HEK293T (cell line): ENCODE measurements around the gene DDX21.
"Not testable (repeated sequence)": the region's sequence is repeated elsewhere in the genome, so short reads cannot be mapped to it uniquely, and the experiment has no call there.

ENCODE experiments used
- CTCF ChIA-PET: fragments of 350-600 bp; formaldehyde crosslinking; extraction: SDS; loops from one replicate; lab custom pipeline; 2021; ENCODE audit warnings: antibody characterized with exemption, inconsistent platforms; lab: Yijun Ruan, JAX
- POLR2A ChIA-PET: fragments of 350-600 bp; formaldehyde crosslinking; extraction: SDS; loops from one replicate; lab custom pipeline; 2020; ENCODE audit warnings: antibody characterized with exemption, inconsistent platforms; lab: Yijun Ruan, JAX
- DNase-seq: peaks from one replicate; pipeline ENCODE4 v3.0.0; 2012; ENCODE audit warnings: mixed read lengths; ENCODE audit errors: extremely low spot score
- ARNT ChIP-seq: fragments of 450-650 bp; IDR thresholded peaks from 2 replicates; pipeline ENCODE4 v1.6.1; 2017; ENCODE audit warnings: mild to moderate bottlenecking
- BHLHE40 ChIP-seq: fragments of 450-650 bp; IDR thresholded peaks from 2 replicates; pipeline ENCODE4 v1.6.1; 2016; ENCODE audit warnings: mild to moderate bottlenecking, moderate library complexity, borderline replicate concordance
- CTBP1 ChIP-seq: fragments of 450-650 bp; IDR thresholded peaks from 2 replicates; pipeline ENCODE4 v1.6.1; 2016; ENCODE audit warnings: borderline replicate concordance
- ELF4 ChIP-seq: fragments of 450-650 bp; IDR thresholded peaks from 2 replicates; pipeline ENCODE4 v1.6.1; 2017; ENCODE audit warnings: antibody characterized with exemption
- FOXA1 ChIP-seq: fragments of 450-650 bp; IDR thresholded peaks from 2 replicates; pipeline ENCODE4 v1.6.1; 2016; ENCODE audit warnings: mild to moderate bottlenecking
- FOXK2 ChIP-seq: fragments of 450-650 bp; IDR thresholded peaks from 2 replicates; pipeline ENCODE4 v1.6.1; 2016; ENCODE audit warnings: mild to moderate bottlenecking
- FOXM1 ChIP-seq: fragments of 450-650 bp; IDR thresholded peaks from 2 replicates; pipeline ENCODE4 v1.6.1; 2017; ENCODE audit warnings: mild to moderate bottlenecking, borderline replicate concordance
- HDGF ChIP-seq: fragments of 450-650 bp; IDR thresholded peaks from 2 replicates; pipeline ENCODE4 v1.6.1; 2017; ENCODE audit warnings: antibody characterized with exemption, borderline replicate concordance
- L3MBTL2 ChIP-seq: fragments of 450-650 bp; conservative IDR thresholded peaks from 2 replicates; pipeline ENCODE4 v1.6.1; 2016; ENCODE audit warnings: mild to moderate bottlenecking
- LEF1 ChIP-seq: fragments of 450-650 bp; IDR thresholded peaks from 2 replicates; pipeline ENCODE4 v1.6.1; 2017; ENCODE audit warnings: mild to moderate bottlenecking, borderline replicate concordance
- NFRKB ChIP-seq: fragments of 450-650 bp; IDR thresholded peaks from 2 replicates; pipeline ENCODE4 v1.6.1; 2016; ENCODE audit warnings: mild to moderate bottlenecking, moderate library complexity
- PKNOX1 ChIP-seq: fragments of 450-650 bp; IDR thresholded peaks from 2 replicates; pipeline ENCODE4 v1.6.1; 2016
- SP1 ChIP-seq: fragments of 450-650 bp; IDR thresholded peaks from 2 replicates; pipeline ENCODE4 v1.6.1; 2017
- SUZ12 ChIP-seq: fragments of 450-650 bp; IDR thresholded peaks from 2 replicates; pipeline ENCODE4 v1.6.1; 2016; ENCODE audit warnings: mild to moderate bottlenecking
- TARDBP ChIP-seq: fragments of 450-650 bp; IDR thresholded peaks from 2 replicates; pipeline ENCODE4 v1.6.1; 2016
- ZNF384 ChIP-seq: fragments of 450-650 bp; IDR thresholded peaks from 2 replicates; pipeline ENCODE4 v1.6.1; 2016

Gene DDX21

GRCh38 chr10:68955832-68956532 lies at the start of gene DDX21:
Gene DDX21 (plus strand): TSS chr10:68956170. CDS start chr10:68956226, 56 bp downstream.
- POLR2A ChIA-PET: interaction anchor here (0.5 to 2.0 kb wide), 18 partner anchors 10 to 262 kb away, joined by 3 to 12 read pairs (median 4); partner anchors contain the start of gene DDX50
- peak; percentile 88 for DNase-seq
- TF ChIP-seq TARDBP (0 out of 2 replicates have a peak, but pooled peaks have one; percentile 2), L3MBTL2 (peak; percentile 92), FOXK2 (0 out of 2 replicates have a peak, but pooled peaks have one; percentile 36), ZNF384 (no peak), CTBP1 (no peak), ELF4 (peak; percentile 97)
- CTCF ChIA-PET: interaction anchor here (0.7 to 1.1 kb wide), 3 partner anchors 12 to 23 kb away, joined by 4 read pairs; no protein-coding TSS in a partner anchor

DNA sequence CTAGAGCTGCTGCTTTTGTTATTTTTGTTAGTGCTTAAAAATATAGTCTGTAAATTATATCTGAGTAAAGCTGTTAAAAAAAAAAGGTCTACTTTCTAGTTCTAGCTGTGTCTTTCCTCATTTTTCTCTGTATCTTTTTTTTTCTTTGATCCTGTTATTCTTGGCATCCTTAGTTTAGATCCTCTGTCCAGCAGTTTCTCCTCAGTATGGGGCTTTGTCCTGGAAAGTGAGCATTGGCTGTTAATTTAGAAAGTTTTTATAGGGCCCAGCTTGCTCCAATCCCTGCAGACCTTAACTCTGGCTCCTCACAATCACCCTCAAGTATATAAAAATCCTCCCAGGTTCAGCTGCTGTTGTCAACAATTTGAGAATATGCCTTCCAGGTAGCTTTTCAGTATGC lies 31.4 kb upstream of the DDX21 start:
- CTCF ChIA-PET: interaction anchor here (0.6 to 0.9 kb wide), 2 partner anchors 10 to 18 kb away, joined by 3 to 4 read pairs; no protein-coding TSS in a partner anchor
- DNase-seq: no peak
- POLR2A ChIA-PET: no interaction called here
- no peak for TF ChIP-seq CTBP1
- TF ChIP-seq PKNOX1: no peak
- TF ChIP-seq L3MBTL2: no peak
- TF ChIP-seq SP1: no peak
- no peak for TF ChIP-seq FOXK2
- TF ChIP-seq FOXA1: no peak
- TF ChIP-seq ZNF384: no peak
- no peak for TF ChIP-seq TARDBP
- no peak for TF ChIP-seq NFRKB
- TF ChIP-seq HDGF: no peak
- TF ChIP-seq ARNT: no peak
- TF ChIP-seq SUZ12: no peak
- no peak for TF ChIP-seq BHLHE40
- TF ChIP-seq FOXM1: no peak
- no peak for TF ChIP-seq ELF4
- TF ChIP-seq LEF1: no peak

- ChIA-PET CTCF (no interaction called here), POLR2A (interaction anchor here (1.3 kb wide), 1 partner anchor 30 kb away, joined by 4 read pairs; the partner anchor contains the start of gene DDX21)
- no peak for DNase-seq
- no peak for TF ChIP-seq PKNOX1
- no peak for TF ChIP-seq ARNT
- TF ChIP-seq NFRKB: no peak
- TF ChIP-seq L3MBTL2: no peak
Measured at GRCh38 chr10:68925489-68925888, 30.5 kb upstream of the DDX21 start.

DNA sequence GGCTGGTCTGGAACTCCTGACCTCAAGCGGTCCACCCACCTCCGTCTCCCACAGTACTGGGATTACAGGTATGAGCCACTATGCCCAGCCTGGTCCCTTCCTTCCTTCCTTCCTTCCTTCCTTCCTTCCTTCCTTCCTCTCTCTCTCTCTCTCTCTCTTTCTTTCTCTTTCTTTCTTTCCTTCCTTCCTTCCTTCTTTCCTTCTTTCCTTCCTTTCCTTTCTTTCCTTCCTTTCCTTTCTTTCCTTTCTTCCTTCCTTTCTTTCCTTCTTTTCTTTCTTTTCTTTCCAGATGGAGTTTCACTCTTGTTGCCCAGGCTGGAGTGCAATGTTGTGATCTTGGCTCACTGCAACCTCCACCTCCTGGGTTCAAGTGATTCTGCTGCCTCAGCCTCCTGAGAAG lies 26.8 kb upstream of the DDX21 start:
- DNase-seq, POLR2A ChIA-PET, CTCF ChIA-PET: not testable (repeated sequence)

DNA sequence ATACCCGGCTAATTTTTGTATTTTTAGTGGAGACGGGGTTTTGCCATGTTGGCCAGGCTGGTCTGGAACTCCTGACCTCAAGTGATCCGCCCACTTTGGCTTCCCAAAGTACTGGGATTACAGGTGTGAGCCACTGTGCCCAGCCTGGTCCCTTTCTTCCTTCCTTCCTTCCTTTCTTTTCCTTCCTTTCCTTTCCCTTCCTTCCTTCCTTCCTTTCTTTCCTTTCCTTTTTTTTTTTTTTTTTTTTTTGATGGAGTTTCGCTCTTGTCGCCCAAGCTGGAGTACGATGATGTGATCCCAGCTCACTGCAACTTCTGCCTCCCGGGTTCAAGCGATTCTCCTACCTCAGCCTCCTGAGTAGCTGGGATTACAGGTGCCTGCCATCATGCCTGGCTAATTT lies 26.1 kb upstream of the DDX21 start:
- DNase-seq, CTCF ChIA-PET, POLR2A ChIA-PET: not testable (repeated sequence)

- DNase-seq, POLR2A ChIA-PET, CTCF ChIA-PET: not testable (repeated sequence)
Measured at GRCh38 chr10:68932860-68933259, 23.1 kb upstream of the DDX21 start.

GRCh38 chr10:68934994-68935393 lies 21.0 kb upstream of the DDX21 start:
- ChIA-PET CTCF (interaction anchor here (0.7 kb wide), 1 partner anchor 11 kb away, joined by 3 read pairs; no protein-coding TSS in a partner anchor), POLR2A (no interaction called here)
- no peak for DNase-seq
- TF ChIP-seq ELF4 (no peak), FOXM1 (no peak), FOXK2 (no peak)

DNA sequence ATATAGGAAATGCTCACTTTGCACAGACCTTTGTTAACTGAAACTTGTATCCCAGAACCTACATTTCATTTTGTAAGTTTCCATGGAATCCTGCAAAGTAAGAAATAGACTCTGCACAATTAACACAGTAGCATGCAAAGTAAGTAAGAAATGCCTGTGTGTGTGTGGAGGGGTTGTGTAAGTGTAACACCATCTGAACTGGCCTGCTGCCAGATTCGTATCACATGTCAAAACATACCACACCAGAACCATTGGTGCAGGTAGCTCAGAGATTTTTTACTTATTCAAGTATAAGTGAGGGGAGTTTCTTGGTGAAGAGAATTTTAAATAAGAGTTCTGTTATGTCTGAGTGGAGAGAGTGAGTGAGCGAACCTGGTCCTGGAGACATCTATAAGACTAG lies 17.9 kb upstream of the DDX21 start:
- DNase-seq: no peak
- POLR2A ChIA-PET: no interaction called here
- CTCF ChIA-PET: no interaction called here
- TF ChIP-seq L3MBTL2: no peak
- no peak for TF ChIP-seq FOXM1
- TF ChIP-seq NFRKB: no peak
- TF ChIP-seq CTBP1: no peak
- TF ChIP-seq ELF4: no peak
- TF ChIP-seq SP1: no peak
- TF ChIP-seq SUZ12: no peak
- TF ChIP-seq FOXA1: no peak
- no peak for TF ChIP-seq LEF1
- TF ChIP-seq ARNT: no peak
- no peak for TF ChIP-seq FOXK2
- TF ChIP-seq TARDBP: no peak
- no peak for TF ChIP-seq PKNOX1
- TF ChIP-seq HDGF: no peak
- TF ChIP-seq BHLHE40: no peak
- TF ChIP-seq ZNF384: no peak
